Osteocyte (in vitro differentiated cells): ENCODE data around the gene PSPN. TPM values are rescaled to one million over a fixed set of nuclear protein-coding genes. Genes with fewer than 3 reads are reported as not detected.

Experiments used
- DNase-seq: peaks from one replicate; pipeline ENCODE4 v3.0.0; 2021; ENCODE audit warnings: mixed read lengths; ENCODE audit not compliant: unreplicated experiment; ENCODE audit errors: extremely low spot score
- H3K27ac Mint-ChIP-seq: one replicate; pipeline ENCODE4 v1.8.0; 2021; ENCODE audit warnings: mild to moderate bottlenecking, mixed read lengths; ENCODE audit not compliant: unreplicated experiment
- H3K27me3 Mint-ChIP-seq: one replicate; pipeline ENCODE4 v1.8.0; 2021; ENCODE audit warnings: mixed read lengths; ENCODE audit not compliant: unreplicated experiment
- H3K36me3 Mint-ChIP-seq: one replicate; pipeline ENCODE4 v1.8.0; 2021; ENCODE audit warnings: mixed read lengths; ENCODE audit not compliant: unreplicated experiment
- H3K4me1 Mint-ChIP-seq: one replicate; pipeline ENCODE4 v1.8.0; 2021; ENCODE audit warnings: mixed read lengths; ENCODE audit not compliant: unreplicated experiment
- H3K4me3 Mint-ChIP-seq: one replicate; pipeline ENCODE4 v1.8.0; 2021; ENCODE audit warnings: mild to moderate bottlenecking, moderate library complexity, mixed read lengths; ENCODE audit not compliant: unreplicated experiment
- H3K9me3 Mint-ChIP-seq: one replicate; pipeline ENCODE4 v1.8.0; 2021; ENCODE audit warnings: mixed read lengths; ENCODE audit not compliant: unreplicated experiment
- CTCF ChIP-seq: fragments of 200-600 bp; sonication (generic); IDR thresholded peaks from 2 replicates; pipeline ENCODE4 v1.5.0; 2021; ENCODE audit warnings: antibody characterized with exemption, mild to moderate bottlenecking, moderate library complexity
- total RNA-seq: library from RNA; stranded (reverse); gene quantifications from 2 replicates; pipeline ENCODE4 v1.2.1, GENCODE V29; 2021

Gene PSPN
- total RNA-seq, 1 donor from 2014 or later: 3.5 TPM

GRCh38 chr19:6383188-6383587, 7.5 kb upstream of the PSPN start:
- H3K4me3 Mint-ChIP-seq: no peak overlapping the region
- H3K27ac Mint-ChIP-seq: no peak overlapping the region
- no peak for DNase-seq
- H3K9me3 Mint-ChIP-seq: no peaks in the 10 kb centered on the region
- peaks cover 39% of the 10 kb centered on the region for H3K36me3 Mint-ChIP-seq
- TF ChIP-seq CTCF: no peak
- H3K4me1 Mint-ChIP-seq: peaks cover 5% of the 10 kb centered on the region
- H3K27me3 Mint-ChIP-seq: no peaks in the 10 kb centered on the region

- Mint-ChIP-seq H3K27ac (no peak overlapping the region), H3K36me3 (peaks cover 37% of the 10 kb centered on the region), H3K9me3 (no peaks in the 10 kb centered on the region), H3K4me1 (peaks cover 7% of the 10 kb centered on the region), H3K27me3 (no peaks in the 10 kb centered on the region), H3K4me3 (no peak overlapping the region)
- TF ChIP-seq CTCF: no peak
- no peak for DNase-seq
Observed at GRCh38 chr19:6381030-6381750, 5.5 kb upstream of the PSPN start.

- Mint-ChIP-seq H3K27me3 (no peaks in the 10 kb centered on the region), H3K4me3 (no peak overlapping the region), H3K27ac (no peak overlapping the region), H3K4me1 (peaks cover 7% of the 10 kb centered on the region), H3K9me3 (no peaks in the 10 kb centered on the region), H3K36me3 (peaks cover 29% of the 10 kb centered on the region)
- no peak for DNase-seq
- no peak for TF ChIP-seq CTCF
Observed at GRCh38 chr19:6379744-6380143, 4.0 kb upstream of the PSPN start.

GRCh38 chr19:6378486-6378885, 2.8 kb upstream of the PSPN start:
- Mint-ChIP-seq H3K27ac (peak overlapping the region; percentile 39), H3K27me3 (no peaks in the 10 kb centered on the region), H3K36me3 (peaks cover 29% of the 10 kb centered on the region), H3K4me1 (peaks cover 14% of the 10 kb centered on the region), H3K4me3 (no peak overlapping the region), H3K9me3 (no peaks in the 10 kb centered on the region)
- no peak for DNase-seq
- TF ChIP-seq CTCF: no peak

GRCh38 chr19:6378041-6378440, 2.3 kb upstream of the PSPN start:
- no peak for DNase-seq
- Mint-ChIP-seq H3K4me1 (peaks cover 16% of the 10 kb centered on the region), H3K27ac (peak overlapping the region; percentile 39), H3K27me3 (no peaks in the 10 kb centered on the region), H3K4me3 (no peak overlapping the region), H3K9me3 (no peaks in the 10 kb centered on the region), H3K36me3 (peaks cover 25% of the 10 kb centered on the region)
- no peak for TF ChIP-seq CTCF
